GM12878 (cell line): ENCODE results near the gene TNFSF9. TPM values are rescaled to one million over a fixed set of nuclear protein-coding genes. Genes with fewer than 3 reads are reported as not detected.
A peak's percentile ranks its signal among the peaks of the same experiment; 100 is the strongest.

Source experiments
- EED ChIP-seq: sonication (generic); IDR thresholded peaks from 2 replicates; pipeline ENCODE4 v1.6.1; 2016; ENCODE audit warnings: antibody characterized with exemption, low read depth
- ETV6 ChIP-seq, 2 experiments: fragments of 450-650 bp in 1 of 2; IDR thresholded peaks in 1 of 2; conservative IDR thresholded peaks in 1 of 2; 2 replicates each; pipeline ENCODE4 v1.6.1; 2014; ENCODE audit warnings: antibody characterized with exemption in 1 of 2, borderline replicate concordance in 1 of 2, low read depth in 1 of 2, mild to moderate bottlenecking in 1 of 2, moderate library complexity in 1 of 2
- MEF2B ChIP-seq: fragments of 450-650 bp; IDR thresholded peaks from 2 replicates; pipeline ENCODE4 v1.6.1; 2018; ENCODE audit warnings: mild to moderate bottlenecking, moderate library complexity; ENCODE audit not compliant: partially characterized antibody, poor library complexity, severe bottlenecking
- MLLT1 ChIP-seq: fragments of 450-650 bp; IDR thresholded peaks from 2 replicates; pipeline ENCODE4 v1.6.1; 2016; ENCODE audit warnings: mild to moderate bottlenecking
- RAD51 ChIP-seq: fragments of 450-650 bp; IDR thresholded peaks from 2 replicates; pipeline ENCODE4 v1.6.1; 2016; ENCODE audit warnings: moderate library complexity, mild to moderate bottlenecking, inconsistent platforms
- RB1 ChIP-seq: fragments of 450-650 bp; formaldehyde crosslinking; IDR thresholded peaks from 2 replicates; pipeline ENCODE4 v1.6.1; 2017; ENCODE audit warnings: mild to moderate bottlenecking, borderline replicate concordance
- RELB ChIP-seq: fragments of 450-650 bp; IDR thresholded peaks from 2 replicates; pipeline ENCODE4 v1.6.1; 2017; ENCODE audit warnings: low read depth, mild to moderate bottlenecking, moderate library complexity
- SKIL ChIP-seq: fragments of 450-650 bp; IDR thresholded peaks from 2 replicates; pipeline ENCODE4 v1.6.1; 2017; ENCODE audit warnings: mild to moderate bottlenecking, low read depth, inconsistent platforms; ENCODE audit not compliant: poor library complexity, severe bottlenecking
- SMC3 ChIP-seq: IDR thresholded peaks from 2 replicates; pipeline ENCODE4 v1.6.1; 2011; ENCODE audit warnings: low read length, improper control_type of control experiment, borderline replicate concordance
- WRNIP1 ChIP-seq: IDR thresholded peaks from 2 replicates; pipeline ENCODE4 v1.6.1; 2011; ENCODE audit warnings: low read depth, low read length, improper control_type of control experiment, borderline replicate concordance
- ZBED1 ChIP-seq: IDR thresholded peaks from 2 replicates; pipeline ENCODE4 v1.6.1; 2016; ENCODE audit warnings: borderline replicate concordance
- ZBTB40 ChIP-seq: fragments of 450-650 bp; IDR thresholded peaks from 2 replicates; pipeline ENCODE4 v1.6.1; 2016; ENCODE audit warnings: mild to moderate bottlenecking, moderate library complexity, borderline replicate concordance
- ZNF207 ChIP-seq: fragments of 450-650 bp; IDR thresholded peaks from 2 replicates; pipeline ENCODE4 v1.6.1; 2014; ENCODE audit warnings: antibody characterized with exemption, mild to moderate bottlenecking, borderline replicate concordance
- polyA plus RNA-seq, 11 experiments: library from polyadenylated mRNA; depleted of rRNA in 4 of 11; unstranded in 6 of 11; stranded (reverse) in 5 of 11; fragments of >200 nt; fragmentation: Nextera tagmentation in 4 of 11; fragmentation: Illumina TruSeq in 1 of 11; extraction: Ambion mirVana in 4 of 11; extraction: Trizol in 1 of 11; gene quantifications; 1 replicate in 1 of 11; 2 replicates in 10 of 11; pipeline versions ENCODE4 v1.2.1 to v1.2.3, GENCODE V29; 2011 to 2016; ENCODE audit warnings: inconsistent platforms in 2 of 11, missing spikeins in 2 of 11, low read depth in 1 of 11
- total RNA-seq, 4 experiments: library from RNA; depleted of rRNA in 3 of 4; stranded (reverse); fragments of >200 nt in 3 of 4; fragmentation: Illumina TruSeq in 1 of 4; extraction: Trizol in 1 of 4; gene quantifications; 2 replicates each; pipeline versions ENCODE4 v1.2.1 to v1.2.3, GENCODE V29; 2013 to 2021

Gene TNFSF9
- total and polyA plus RNA-seq, 10 of the 15 experiments (the other 5 are each of a cell fraction or from before 2014, with no cell fraction given) = 6.2 to 75.3 (median 22.1) TPM

DNA sequence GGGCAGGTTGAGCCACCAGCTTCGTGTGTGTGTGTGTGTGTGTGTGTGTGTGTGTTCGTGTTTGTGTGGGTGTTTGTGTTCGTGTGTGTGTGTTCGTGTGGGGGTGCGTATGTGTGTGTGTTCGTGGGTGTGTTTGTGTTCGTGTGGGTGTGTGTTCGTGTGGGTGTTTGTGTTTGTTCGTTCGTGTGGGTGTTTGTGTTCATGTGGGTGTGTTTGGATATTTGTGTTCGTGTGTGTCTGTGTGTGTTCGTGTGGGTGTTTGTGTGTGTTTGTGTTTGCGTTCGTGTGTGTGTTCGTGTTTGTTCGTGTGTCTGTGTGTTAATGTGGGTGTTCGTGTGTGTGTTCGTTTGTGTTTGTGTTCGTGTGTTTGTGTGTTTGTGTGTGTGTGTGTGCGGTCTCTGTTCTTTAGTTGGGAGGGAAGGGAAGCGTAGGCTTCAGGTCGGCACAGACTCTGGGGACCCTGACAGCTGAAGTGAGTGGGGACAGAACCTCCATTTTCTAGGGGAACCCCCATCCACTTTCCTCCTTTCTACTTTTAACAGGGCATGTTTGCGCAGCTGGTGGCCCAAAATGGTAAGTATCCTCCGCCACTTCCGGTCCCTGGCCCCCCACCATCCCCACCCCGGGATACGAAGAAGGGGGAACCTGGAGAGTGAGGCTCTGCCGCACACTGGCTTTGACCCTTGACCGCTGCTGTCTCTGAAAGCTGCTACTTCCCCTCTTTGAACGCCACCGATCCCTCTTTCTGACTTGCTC is 1.6 kb downstream of the TNFSF9 start (continued):
- peak; percentile 100 for TF ChIP-seq MLLT1
- TF ChIP-seq RELB = peak; percentile 88
- peak; percentile 98 for TF ChIP-seq WRNIP1
- peak; percentile 55 for TF ChIP-seq MEF2B
- 0 out of 2 replicates have a peak, but pooled peaks have one; percentile 17 for TF ChIP-seq RB1
- TF ChIP-seq ZNF207 = 0 out of 2 replicates have a peak, but pooled peaks have one; percentile 36
- TF ChIP-seq SKIL = peak; percentile 63
- no peak for TF ChIP-seq ETV6 (conservative IDR thresholded peaks at IDR 0.05 in 1 of 2, IDR thresholded peaks at IDR 0.05 in 1 of 2; ENCODE audit: borderline replicate concordance in 1 of 2, low read depth in 1 of 2)
- TF ChIP-seq RAD51 = no peak
- TF ChIP-seq ZBED1 = no peak
- TF ChIP-seq ZBTB40 = peak; percentile 42; the same call in 1 of the 2 replicates
- peak; percentile 83 for TF ChIP-seq EED
- TF ChIP-seq SMC3 = 0 out of 2 replicates have a peak, but pooled peaks have one; percentile 7
